ENCODE data around the gene CEP295NL. TPM values are rescaled to one million over a fixed set of nuclear protein-coding genes. Genes with fewer than 3 reads are reported as not detected.
"Not testable (repeated sequence)": the region's sequence is repeated elsewhere in the genome, so short reads cannot be mapped to it uniquely, and the experiment has no call there.

CEP295NL gene
- polyA plus RNA-seq, 3 donors from 2014 or later, result not detected

- peak overlapping the region; percentile 39 to 91 (median 77) for H3K27ac Mint-ChIP-seq
- H3K9me3 Mint-ChIP-seq, result no peaks in the 10 kb centered on the region
- no peaks in the 10 kb centered on the region for H3K36me3 Mint-ChIP-seq
- DNase-seq, result peak in 2 of 3 donors; percentile 22 to 25
- H3K4me3 Mint-ChIP-seq, result peak overlapping the region; percentile 49 to 85 (median 64)
- H3K27me3 Mint-ChIP-seq (ENCODE audit: low read depth in 3 of 3), result peaks cover 0 to 7% (median 6%) of the 10 kb centered on the region in 3 donors
- peaks cover 32 to 37% of the 10 kb centered on the region in 2 donors for H3K4me1 Mint-ChIP-seq
Observed at GRCh38 chr17:78883089-78883532, 19.9 kb downstream of the CEP295NL start.

- H3K4me3 Mint-ChIP-seq, result peak overlapping the region; percentile 49 to 85 (median 64)
- peak overlapping the region; percentile 15 to 91 (median 64) for H3K27ac Mint-ChIP-seq
- peaks cover 0 to 10% (median 7%) of the 10 kb centered on the region in 3 donors for H3K27me3 Mint-ChIP-seq (ENCODE audit: low read depth in 3 of 3)
Observed at GRCh38 chr17:78882540-78883088, 20.4 kb downstream of the CEP295NL start.

GRCh38 chr17:78879635-78880186 is 23.3 kb downstream of the CEP295NL start:
- Mint-ChIP-seq H3K4me1 (peaks cover 23 to 29% of the 10 kb centered on the region in 2 donors), H3K27me3 (ENCODE audit: low read depth in 3 of 3) (peaks cover 2 to 13% (median 3%) of the 10 kb centered on the region in 3 donors), H3K27ac (peak overlapping the region in 2 of 6 donors; percentile 17 to 19), H3K9me3 (no peaks in the 10 kb centered on the region), H3K36me3 (peaks cover 0 to 3% (median 0%) of the 10 kb centered on the region in 3 donors), H3K4me3 (peak overlapping the region in 4 of 5 donors; percentile 14 to 57 (median 34))
- DNase-seq, result no peak

More at GRCh38 chr17:78882540-78883088, 20.4 kb downstream of the CEP295NL start:
- H3K36me3 Mint-ChIP-seq, result no peaks in the 10 kb centered on the region
- no peak for DNase-seq
- no peaks in the 10 kb centered on the region for H3K9me3 Mint-ChIP-seq
- H3K4me1 Mint-ChIP-seq, result peaks cover 32 to 37% of the 10 kb centered on the region in 2 donors

GRCh38 chr17:78878871-78879527 is 24.0 kb downstream of the CEP295NL start:
- Mint-ChIP-seq H3K27ac (peak overlapping the region in 1 of 6 donors; percentile 33), H3K9me3 (no peaks in the 10 kb centered on the region), H3K27me3 (ENCODE audit: low read depth in 3 of 3) (peaks cover 2 to 13% (median 4%) of the 10 kb centered on the region in 3 donors), H3K4me1 (peaks cover 23 to 29% of the 10 kb centered on the region in 2 donors), H3K36me3 (peaks cover 0 to 3% (median 0%) of the 10 kb centered on the region in 3 donors), H3K4me3 (peak overlapping the region in 1 of 5 donors; percentile 33)
- no peak for DNase-seq

GRCh38 chr17:78878261-78878660 is 24.7 kb downstream of the CEP295NL start:
- Mint-ChIP-seq H3K4me3 (no peak overlapping the region), H3K36me3 (peaks cover 0 to 3% (median 0%) of the 10 kb centered on the region in 3 donors), H3K27ac (no peak overlapping the region), H3K9me3 (no peaks in the 10 kb centered on the region), H3K4me1 (peaks cover 21 to 27% of the 10 kb centered on the region in 2 donors), H3K27me3 (ENCODE audit: low read depth in 3 of 3) (peaks cover 1 to 13% (median 4%) of the 10 kb centered on the region in 3 donors)
- DNase-seq, result no peak

GRCh38 chr17:78876954-78877517 is 26.0 kb downstream of the CEP295NL start:
- H3K4me3 Mint-ChIP-seq, H3K36me3 Mint-ChIP-seq, H3K9me3 Mint-ChIP-seq, H3K27ac Mint-ChIP-seq, DNase-seq: not testable (repeated sequence)
- Mint-ChIP-seq H3K27me3 (ENCODE audit: low read depth in 3 of 3) (peaks cover 0 to 13% (median 4%) of the 10 kb centered on the region in 3 donors), H3K4me1 (peaks cover 10 to 17% of the 10 kb centered on the region in 2 donors)

- Mint-ChIP-seq H3K4me1 (peaks cover 8 to 17% of the 10 kb centered on the region in 2 donors), H3K4me3 (no peak overlapping the region), H3K36me3 (peaks cover 0 to 3% (median 0%) of the 10 kb centered on the region in 3 donors), H3K9me3 (no peaks in the 10 kb centered on the region), H3K27ac (no peak overlapping the region), H3K27me3 (ENCODE audit: low read depth in 3 of 3) (peaks cover 0 to 13% (median 4%) of the 10 kb centered on the region in 3 donors)
- DNase-seq, result no peak
Observed at GRCh38 chr17:78876094-78876597, 26.9 kb downstream of the CEP295NL start.

- no peak overlapping the region for H3K27ac Mint-ChIP-seq
Observed at GRCh38 chr17:78875363-78876093, 27.5 kb downstream of the CEP295NL start.

GRCh38 chr17:78873519-78874340 is 29.3 kb downstream of the CEP295NL start:
- Mint-ChIP-seq H3K9me3 (no peaks in the 10 kb centered on the region), H3K4me1 (peaks cover under 1 to 2% of the 10 kb centered on the region in 2 donors), H3K36me3 (peaks cover 0 to 3% (median 0%) of the 10 kb centered on the region in 3 donors), H3K27me3 (ENCODE audit: low read depth in 3 of 3) (peaks cover 0 to 13% (median 4%) of the 10 kb centered on the region in 3 donors), H3K4me3 (no peak overlapping the region), H3K27ac (no peak overlapping the region)
- DNase-seq, result no peak

More at GRCh38 chr17:78875363-78876093, 27.5 kb downstream of the CEP295NL start:
- H3K4me1 Mint-ChIP-seq, result peaks cover 8 to 17% of the 10 kb centered on the region in 2 donors
- no peak for DNase-seq
- no peaks in the 10 kb centered on the region for H3K9me3 Mint-ChIP-seq
- H3K4me3 Mint-ChIP-seq, result no peak overlapping the region
- H3K36me3 Mint-ChIP-seq, result peaks cover 0 to 3% (median 0%) of the 10 kb centered on the region in 3 donors
- peaks cover 0 to 15% (median 4%) of the 10 kb centered on the region in 3 donors for H3K27me3 Mint-ChIP-seq (ENCODE audit: low read depth in 3 of 3)

- no peak for DNase-seq
- Mint-ChIP-seq H3K36me3 (peaks cover 0 to 3% (median 0%) of the 10 kb centered on the region in 3 donors), H3K27me3 (ENCODE audit: low read depth in 3 of 3) (peaks cover 0 to 7% (median 4%) of the 10 kb centered on the region in 3 donors), H3K4me3 (no peak overlapping the region), H3K9me3 (no peaks in the 10 kb centered on the region), H3K4me1 (no peaks in the 10 kb centered on the region), H3K27ac (no peak overlapping the region)
Observed at GRCh38 chr17:78872486-78872885, 30.5 kb downstream of the CEP295NL start.

GRCh38 chr17:78870621-78871020 is 32.4 kb downstream of the CEP295NL start:
- Mint-ChIP-seq H3K4me3 (no peak overlapping the region), H3K27ac (no peak overlapping the region), H3K4me1 (no peaks in the 10 kb centered on the region)

GRCh38 chr17:78868391-78868790 is 34.6 kb downstream of the CEP295NL start:
- Mint-ChIP-seq H3K9me3 (no peaks in the 10 kb centered on the region), H3K36me3 (no peaks in the 10 kb centered on the region)
- no peak for DNase-seq

More at GRCh38 chr17:78870621-78871020, 32.4 kb downstream of the CEP295NL start:
- no peak for DNase-seq
- Mint-ChIP-seq H3K36me3 (no peaks in the 10 kb centered on the region), H3K9me3 (no peaks in the 10 kb centered on the region), H3K27me3 (ENCODE audit: low read depth in 3 of 3) (peaks cover 0 to 4% (median 1%) of the 10 kb centered on the region in 3 donors)

More at GRCh38 chr17:78868391-78868790, 34.6 kb downstream of the CEP295NL start:
- peaks cover 0 to 10% (median 0%) of the 10 kb centered on the region in 3 donors for H3K27me3 Mint-ChIP-seq (ENCODE audit: low read depth in 3 of 3)
- H3K4me1 Mint-ChIP-seq, result no peaks in the 10 kb centered on the region
- H3K27ac Mint-ChIP-seq, result no peak overlapping the region
- H3K4me3 Mint-ChIP-seq, result no peak overlapping the region
